Urinary bladder (tissue), 4 donors: Measurements from ENCODE around the gene RAB9A. TPM values are rescaled to one million over a fixed set of nuclear protein-coding genes. Genes with fewer than 3 reads are reported as not detected.
"Not testable (repeated sequence)": the region's sequence is repeated elsewhere in the genome, so short reads cannot be mapped to it uniquely, and the experiment has no call there.

ENCODE experiments used
- DNase-seq: peaks from one replicate; pipeline ENCODE4 v3.0.0-alpha.2; 2015; ENCODE audit errors: extremely low spot score
- H3K27ac ChIP-seq: one replicate; pipeline ENCODE4 v1.5.1; 2013; ENCODE audit warnings: low read depth, mild to moderate bottlenecking, moderate library complexity
- H3K36me3 ChIP-seq: one replicate; pipeline ENCODE4 v1.6.1; 2013; ENCODE audit warnings: mild to moderate bottlenecking, moderate library complexity; ENCODE audit not compliant: insufficient read depth
- H3K4me1 ChIP-seq: one replicate; pipeline ENCODE4 v1.6.1; 2013; ENCODE audit warnings: mild to moderate bottlenecking, moderate library complexity; ENCODE audit not compliant: insufficient read depth
- H3K4me3 ChIP-seq: one replicate; pipeline ENCODE4 v1.5.1; 2013; ENCODE audit warnings: low read depth, low read length
- WGBS: extraction: QIAGEN DNeasy Blood & Tissue Kit; methylation state at CpG from one replicate; pipeline ENCODE4 v1.1.7; 2013; 5-methylcytosine and 5-hydroxymethylcytosine counted together
- polyA plus RNA-seq: library from polyadenylated mRNA; stranded (reverse); fragments of 200-250 nt; gene quantifications from one replicate; pipeline ENCODE4 v1.2.3, GENCODE V29; 2013
- total RNA-seq: library from RNA; depleted of rRNA; stranded (reverse); fragments of >200 nt; gene quantifications from one replicate; pipeline ENCODE4 v1.2.3, GENCODE V29; 2014
- donor health status: healthy with polysubstance abuse.
- donor health status: healthy.

The RAB9A gene
- total and polyA plus RNA-seq, 2 donors, result 27.9 to 36.2 TPM

GRCh38 chrX:13658602-13659001 is 30.3 kb upstream of the RAB9A start:
- no peaks in the 10 kb centered on the region for H3K36me3 ChIP-seq
- DNase-seq, result no peak
- H3K27ac ChIP-seq, result no peak overlapping the region
- no peaks in the 10 kb centered on the region for H3K4me1 ChIP-seq
- no peak overlapping the region for H3K4me3 ChIP-seq
- 14% methylated on average over 2 of the region's 2 CpGs for WGBS

- no peak for DNase-seq
- Histone ChIP-seq H3K4me1 (no peaks in the 10 kb centered on the region), H3K36me3 (no peaks in the 10 kb centered on the region), H3K4me3 (no peak overlapping the region), H3K27ac (no peak overlapping the region)
- WGBS, result 38% methylated on average over 6 of the region's 6 CpGs
Measured at GRCh38 chrX:13659063-13659462, 29.9 kb upstream of the RAB9A start.

- H3K27ac ChIP-seq, result no peak overlapping the region
Measured at GRCh38 chrX:13661735-13662288, 27.1 kb upstream of the RAB9A start.

GRCh38 chrX:13662355-13662791 is 26.6 kb upstream of the RAB9A start:
- Histone ChIP-seq H3K4me1 (peaks cover 1% of the 10 kb centered on the region), H3K27ac (no peak overlapping the region), H3K4me3 (no peak overlapping the region), H3K36me3 (no peaks in the 10 kb centered on the region)
- no peak for DNase-seq
- WGBS, result 16% methylated on average over 6 of the region's 6 CpGs

More at GRCh38 chrX:13661735-13662288, 27.1 kb upstream of the RAB9A start:
- Histone ChIP-seq H3K4me1 (peaks cover 1% of the 10 kb centered on the region), H3K4me3 (no peak overlapping the region), H3K36me3 (no peaks in the 10 kb centered on the region)
- no peak for DNase-seq
- 24% methylated on average over 6 of the region's 6 CpGs for WGBS

GRCh38 chrX:13664020-13664419 is 24.9 kb upstream of the RAB9A start:
- Histone ChIP-seq H3K27ac (no peak overlapping the region), H3K36me3 (no peaks in the 10 kb centered on the region), H3K4me3 (no peak overlapping the region), H3K4me1 (peaks cover 1% of the 10 kb centered on the region)
- 64% methylated on average over 3 of the region's 3 CpGs for WGBS
- DNase-seq, result no peak

GRCh38 chrX:13666836-13667235 is 22.1 kb upstream of the RAB9A start:
- H3K36me3 ChIP-seq, result no peaks in the 10 kb centered on the region
- H3K4me1 ChIP-seq, result peaks cover 1% of the 10 kb centered on the region
- DNase-seq, result no peak
- 78% methylated on average over 3 of the region's 3 CpGs for WGBS
- H3K4me3 ChIP-seq, result no peak overlapping the region
- no peak overlapping the region for H3K27ac ChIP-seq

- H3K36me3 ChIP-seq, result no peaks in the 10 kb centered on the region
- no peak for DNase-seq
- no peak overlapping the region for H3K4me3 ChIP-seq
- peaks cover 1% of the 10 kb centered on the region for H3K4me1 ChIP-seq
- H3K27ac ChIP-seq, result no peak overlapping the region
Measured at GRCh38 chrX:13667919-13668318, 21.0 kb upstream of the RAB9A start.

- no peaks in the 10 kb centered on the region for H3K36me3 ChIP-seq
- no peak for DNase-seq
- WGBS, result 14% methylated on average over 9 of the region's 9 CpGs
- H3K4me3 ChIP-seq, result no peak overlapping the region
- peaks cover under 1% of the 10 kb centered on the region for H3K4me1 ChIP-seq
- no peak overlapping the region for H3K27ac ChIP-seq
Measured at GRCh38 chrX:13669246-13669737, 19.6 kb upstream of the RAB9A start.

- H3K4me1 ChIP-seq, H3K27ac ChIP-seq, H3K36me3 ChIP-seq, DNase-seq, H3K4me3 ChIP-seq: not testable (repeated sequence)
- WGBS, result 81% methylated on average over 8 of the region's 8 CpGs
Measured at GRCh38 chrX:13669755-13670154, 19.2 kb upstream of the RAB9A start.

- Histone ChIP-seq H3K4me3 (no peak overlapping the region), H3K4me1 (no peaks in the 10 kb centered on the region), H3K36me3 (no peaks in the 10 kb centered on the region), H3K27ac (no peak overlapping the region)
- no peak for DNase-seq
- 96% methylated on average over 5 of the region's 5 CpGs for WGBS
Measured at GRCh38 chrX:13670197-13670596, 18.7 kb upstream of the RAB9A start.

GRCh38 chrX:13673016-13673415 is 15.9 kb upstream of the RAB9A start:
- no peak overlapping the region for H3K27ac ChIP-seq
- no peak overlapping the region for H3K4me3 ChIP-seq
- DNase-seq, result no peak
- no peaks in the 10 kb centered on the region for H3K36me3 ChIP-seq
- H3K4me1 ChIP-seq, result no peaks in the 10 kb centered on the region

- H3K27ac ChIP-seq, result no peak overlapping the region
- DNase-seq, result no peak
- H3K4me1 ChIP-seq, result no peaks in the 10 kb centered on the region
- H3K36me3 ChIP-seq, result no peaks in the 10 kb centered on the region
- no peak overlapping the region for H3K4me3 ChIP-seq
Measured at GRCh38 chrX:13676885-13677284, 12.0 kb upstream of the RAB9A start.

GRCh38 chrX:13679700-13680099 is 9.2 kb upstream of the RAB9A start:
- not testable (repeated sequence) for H3K36me3 ChIP-seq, H3K4me3 ChIP-seq, DNase-seq, H3K27ac ChIP-seq, H3K4me1 ChIP-seq
- over 99% methylated on average over 4 of the region's 4 CpGs for WGBS

GRCh38 chrX:13681595-13681994 is 7.3 kb upstream of the RAB9A start:
- Histone ChIP-seq H3K4me1 (no peaks in the 10 kb centered on the region), H3K4me3 (no peak overlapping the region), H3K27ac (no peak overlapping the region), H3K36me3 (no peaks in the 10 kb centered on the region)
- DNase-seq, result no peak
- WGBS, result 91% methylated on average over 7 of the region's 7 CpGs

- no peak for DNase-seq
- WGBS, result 77% methylated on average over 4 of the region's 4 CpGs
- Histone ChIP-seq H3K36me3 (no peaks in the 10 kb centered on the region), H3K4me3 (no peak overlapping the region), H3K4me1 (no peaks in the 10 kb centered on the region), H3K27ac (no peak overlapping the region)
Measured at GRCh38 chrX:13684361-13684760, 4.6 kb upstream of the RAB9A start.
